Measurements from ENCODE around the gene MS4A8.
"Not testable (repeated sequence)": the region's sequence is repeated elsewhere in the genome, so short reads cannot be mapped to it uniquely, and the experiment has no call there.

Gene MS4A8

GRCh38 chr11:60719391-60719790 is 20.0 kb downstream of the MS4A8 start:
- DNase-seq (ENCODE audit: low read depth): no peak
- no peak overlapping the region for H3K4me3 ChIP-seq (ENCODE audit: low read depth, low read length)

GRCh38 chr11:60720460-60720859 is 21.0 kb downstream of the MS4A8 start:
- no peak for DNase-seq (ENCODE audit: low read depth)
- H3K4me3 ChIP-seq (ENCODE audit: low read depth, low read length): no peak overlapping the region

- no peak within 1 kb of the TSS for H3K4me3 ChIP-seq (ENCODE audit: low read depth, low read length)
- DNase-seq (ENCODE audit: low read depth): no peak
These were observed 25.0 kb downstream of the MS4A8 start, which contains the start of gene MS4A18 for GRCh38 chr11:60724420-60724819. Gene MS4A18 (plus strand): TSS chr11:60724720.

- H3K4me3 ChIP-seq (ENCODE audit: low read depth, low read length): no peak overlapping the region
- no peak for DNase-seq (ENCODE audit: low read depth)
These were observed 26.2 kb downstream of the MS4A8 start for GRCh38 chr11:60725592-60725991.

GRCh38 chr11:60731586-60731985 is 32.2 kb downstream of the MS4A8 start:
- DNase-seq (ENCODE audit: low read depth): no peak
- no peak overlapping the region for H3K4me3 ChIP-seq (ENCODE audit: low read depth, low read length)

GRCh38 chr11:60734279-60734678 is 34.9 kb downstream of the MS4A8 start:
- H3K4me3 ChIP-seq (ENCODE audit: low read depth, low read length): no peak overlapping the region
- DNase-seq (ENCODE audit: low read depth): no peak

GRCh38 chr11:60739114-60739513 is 39.7 kb downstream of the MS4A8 start:
- DNase-seq (ENCODE audit: low read depth): no peak
- H3K4me3 ChIP-seq (ENCODE audit: low read depth, low read length): no peak overlapping the region

GRCh38 chr11:60740573-60740972 is 41.2 kb downstream of the MS4A8 start:
- no peak overlapping the region for H3K4me3 ChIP-seq (ENCODE audit: low read depth, low read length)
- DNase-seq (ENCODE audit: low read depth): no peak

GRCh38 chr11:60741421-60741820 is 42.0 kb downstream of the MS4A8 start:
- DNase-seq (ENCODE audit: low read depth): no peak
- no peak overlapping the region for H3K4me3 ChIP-seq (ENCODE audit: low read depth, low read length)

- no peak for DNase-seq (ENCODE audit: low read depth)
- H3K4me3 ChIP-seq (ENCODE audit: low read depth, low read length): no peak overlapping the region
These were observed 43.6 kb downstream of the MS4A8 start for GRCh38 chr11:60743058-60743457.

- DNase-seq (ENCODE audit: low read depth): no peak
- H3K4me3 ChIP-seq (ENCODE audit: low read depth, low read length): no peak overlapping the region
These were observed 44.7 kb downstream of the MS4A8 start for GRCh38 chr11:60744114-60744513.

- no peak for DNase-seq (ENCODE audit: low read depth)
- no peak overlapping the region for H3K4me3 ChIP-seq (ENCODE audit: low read depth, low read length)
These were observed 48.0 kb downstream of the MS4A8 start for GRCh38 chr11:60747359-60747873.

GRCh38 chr11:60748225-60748624 is 48.8 kb downstream of the MS4A8 start:
- H3K4me3 ChIP-seq (ENCODE audit: low read depth, low read length): no peak overlapping the region
- DNase-seq (ENCODE audit: low read depth): no peak

GRCh38 chr11:60748821-60749220 is 49.4 kb downstream of the MS4A8 start:
- no peak overlapping the region for H3K4me3 ChIP-seq (ENCODE audit: low read depth, low read length)
- no peak for DNase-seq (ENCODE audit: low read depth)

GRCh38 chr11:60750911-60751310 is 51.5 kb downstream of the MS4A8 start:
- no peak overlapping the region for H3K4me3 ChIP-seq (ENCODE audit: low read depth, low read length)
- DNase-seq (ENCODE audit: low read depth): no peak

GRCh38 chr11:60753309-60753708 is 53.9 kb downstream of the MS4A8 start:
- H3K4me3 ChIP-seq (ENCODE audit: low read depth, low read length): no peak overlapping the region

GRCh38 chr11:60754887-60755286 is 55.5 kb downstream of the MS4A8 start:
- DNase-seq (ENCODE audit: low read depth): no peak
- H3K4me3 ChIP-seq (ENCODE audit: low read depth, low read length): no peak overlapping the region

More at GRCh38 chr11:60753309-60753708, 53.9 kb downstream of the MS4A8 start:
- DNase-seq (ENCODE audit: low read depth): no peak

- DNase-seq (ENCODE audit: low read depth): no peak
- H3K4me3 ChIP-seq (ENCODE audit: low read depth, low read length): no peak within 1 kb of the TSS
These were observed 57.1 kb downstream of the MS4A8 start, which contains the start of gene MS4A15 for GRCh38 chr11:60756307-60757032. Gene MS4A15 (plus strand): TSS chr11:60756867. CDS start chr11:60763734, 6,867 bp downstream.

- DNase-seq (ENCODE audit: low read depth): no peak
- no peak overlapping the region for H3K4me3 ChIP-seq (ENCODE audit: low read depth, low read length)
These were observed 57.9 kb downstream of the MS4A8 start for GRCh38 chr11:60757231-60757800.

- not testable (repeated sequence) for DNase-seq (ENCODE audit: low read depth); H3K4me3 ChIP-seq (ENCODE audit: low read depth, low read length)
These were observed 59.3 kb downstream of the MS4A8 start for GRCh38 chr11:60758671-60759070.
